Measurements from ENCODE around the gene ATP7B.

DNA sequence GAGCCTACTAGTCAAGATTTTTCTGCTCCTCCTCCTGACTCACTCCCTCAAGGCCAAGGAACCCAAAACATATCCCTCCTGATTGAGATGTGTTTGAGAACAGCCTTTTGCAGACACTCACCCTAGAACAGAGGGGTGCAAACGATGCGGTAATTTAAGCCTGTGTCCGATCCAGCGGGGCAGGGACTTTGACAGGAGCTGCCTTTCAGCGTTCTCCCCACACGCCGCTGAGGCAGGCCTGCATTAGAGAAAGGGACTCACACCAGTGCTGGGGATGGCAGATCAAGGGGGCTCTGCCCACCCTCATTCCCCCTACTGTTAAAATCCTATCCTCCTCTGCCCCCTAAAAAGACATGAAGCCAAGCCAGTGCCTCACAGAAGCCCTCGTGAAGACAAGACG lies 79.0 kb downstream of the ATP7B start:
- TF ChIP-seq, protein P1, sequence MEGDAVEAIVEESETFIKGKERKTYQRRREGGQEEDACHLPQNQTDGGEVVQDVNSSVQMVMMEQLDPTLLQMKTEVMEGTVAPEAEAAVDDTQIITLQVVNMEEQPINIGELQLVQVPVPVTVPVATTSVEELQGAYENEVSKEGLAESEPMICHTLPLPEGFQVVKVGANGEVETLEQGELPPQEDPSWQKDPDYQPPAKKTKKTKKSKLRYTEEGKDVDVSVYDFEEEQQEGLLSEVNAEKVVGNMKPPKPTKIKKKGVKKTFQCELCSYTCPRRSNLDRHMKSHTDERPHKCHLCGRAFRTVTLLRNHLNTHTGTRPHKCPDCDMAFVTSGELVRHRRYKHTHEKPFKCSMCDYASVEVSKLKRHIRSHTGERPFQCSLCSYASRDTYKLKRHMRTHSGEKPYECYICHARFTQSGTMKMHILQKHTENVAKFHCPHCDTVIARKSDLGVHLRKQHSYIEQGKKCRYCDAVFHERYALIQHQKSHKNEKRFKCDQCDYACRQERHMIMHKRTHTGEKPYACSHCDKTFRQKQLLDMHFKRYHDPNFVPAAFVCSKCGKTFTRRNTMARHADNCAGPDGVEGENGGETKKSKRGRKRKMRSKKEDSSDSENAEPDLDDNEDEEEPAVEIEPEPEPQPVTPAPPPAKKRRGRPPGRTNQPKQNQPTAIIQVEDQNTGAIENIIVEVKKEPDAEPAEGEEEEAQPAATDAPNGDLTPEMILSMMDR (IDR thresholded peaks at IDR 0.05; ENCODE audit: low read depth, low read length): no peak
- no peak for TF ChIP-seq POLR2A (IDR thresholded peaks at IDR 0.05; ENCODE audit: extremely low read depth, insufficient read length)
